Astrocyte (in vitro differentiated cells and primary cell): Measurements from ENCODE around the gene PSME1. TPM values are rescaled to one million over a fixed set of nuclear protein-coding genes. Genes with fewer than 3 reads are reported as not detected.

ENCODE experiments used
- DNase-seq: peaks from one replicate; pipeline ENCODE4 v3.0.0-alpha.2; 2010; ENCODE audit warnings: low read depth
- FAIRE-seq: peaks from 2 replicates; lab custom pipeline; 2011; peaks lifted over from hg19 to GRCh38; lab: Jason Lieb, UNC
- H2AFZ ChIP-seq: 2 replicates; pipeline ENCODE4 v1.6.0; 2012; ENCODE audit warnings: low read depth, low read length, inconsistent platforms
- H3K27ac ChIP-seq: 2 replicates; pipeline ENCODE4 v1.5.1; 2011; ENCODE audit warnings: low read depth, low read length, inconsistent platforms
- H3K27me3 ChIP-seq: 2 replicates; pipeline ENCODE4 v1.6.0; 2011; ENCODE audit warnings: low read length, inconsistent platforms; ENCODE audit not compliant: insufficient read depth
- H3K36me3 ChIP-seq: 2 replicates; pipeline ENCODE4 v1.5.1; 2011; ENCODE audit warnings: low read length, inconsistent platforms; ENCODE audit not compliant: insufficient read depth
- H3K4me1 ChIP-seq: 2 replicates; pipeline ENCODE4 v1.5.1; 2011; ENCODE audit warnings: low read length, inconsistent platforms; ENCODE audit not compliant: insufficient read depth
- H3K4me2 ChIP-seq: 2 replicates; pipeline ENCODE4 v1.6.0; 2012; ENCODE audit warnings: low read length, inconsistent platforms
- H3K4me3 ChIP-seq: 2 replicates; pipeline ENCODE4 v1.5.1; 2011; ENCODE audit warnings: low read depth, mild to moderate bottlenecking, low read length, inconsistent platforms; ENCODE audit not compliant: insufficient read depth
- H3K79me2 ChIP-seq: 2 replicates; pipeline ENCODE4 v1.6.0; 2012; ENCODE audit warnings: mild to moderate bottlenecking, low read length, inconsistent platforms; ENCODE audit not compliant: insufficient read depth
- H3K9ac ChIP-seq: 2 replicates; pipeline ENCODE4 v1.6.0; 2012; ENCODE audit warnings: mild to moderate bottlenecking, low read length, inconsistent platforms
- H3K9me3 ChIP-seq: 2 replicates; pipeline ENCODE4 v1.5.1; 2012; ENCODE audit warnings: low read depth, mild to moderate bottlenecking, low read length, inconsistent platforms; ENCODE audit not compliant: insufficient read depth
- H4K20me1 ChIP-seq: 2 replicates; pipeline ENCODE4 v1.6.0; 2012; ENCODE audit warnings: low read length, inconsistent platforms; ENCODE audit not compliant: insufficient read depth
- H3K27ac Mint-ChIP-seq: one replicate; pipeline ENCODE4 v1.8.0; 2021; ENCODE audit warnings: mild to moderate bottlenecking, mixed read lengths; ENCODE audit not compliant: unreplicated experiment
- H3K27me3 Mint-ChIP-seq: one replicate; pipeline ENCODE4 v1.8.0; 2021; ENCODE audit warnings: low read depth, mixed read lengths; ENCODE audit not compliant: unreplicated experiment
- H3K36me3 Mint-ChIP-seq: one replicate; pipeline ENCODE4 v1.8.0; 2021; ENCODE audit warnings: low read depth, mixed read lengths; ENCODE audit not compliant: unreplicated experiment
- H3K4me1 Mint-ChIP-seq: one replicate; pipeline ENCODE4 v1.8.0; 2021; ENCODE audit warnings: low read depth, mixed read lengths; ENCODE audit not compliant: unreplicated experiment
- H3K4me3 Mint-ChIP-seq: one replicate; pipeline ENCODE4 v1.8.0; 2021; ENCODE audit warnings: mild to moderate bottlenecking, moderate library complexity, mixed read lengths; ENCODE audit not compliant: unreplicated experiment
- H3K9me3 Mint-ChIP-seq: one replicate; pipeline ENCODE4 v1.8.0; 2021; ENCODE audit warnings: mild to moderate bottlenecking, mixed read lengths; ENCODE audit not compliant: unreplicated experiment
- CTCF ChIP-seq: IDR thresholded peaks from 2 replicates; pipeline ENCODE4 v1.5.1; 2011; ENCODE audit warnings: low read depth, mild to moderate bottlenecking, inconsistent platforms, low read length, moderate library complexity; ENCODE audit not compliant: insufficient read depth
- EZH2 ChIP-seq: IDR thresholded peaks from 2 replicates; pipeline ENCODE4 v1.6.1; 2012; ENCODE audit warnings: mild to moderate bottlenecking, low read length, inconsistent platforms; ENCODE audit not compliant: insufficient read depth
- total RNA-seq: library from RNA; stranded (reverse); gene quantifications from 2 replicates; pipeline ENCODE4 v1.2.1, GENCODE V29; 2021

Gene PSME1
- total RNA-seq, 1 donor from 2014 or later, result 122 TPM

DNA sequence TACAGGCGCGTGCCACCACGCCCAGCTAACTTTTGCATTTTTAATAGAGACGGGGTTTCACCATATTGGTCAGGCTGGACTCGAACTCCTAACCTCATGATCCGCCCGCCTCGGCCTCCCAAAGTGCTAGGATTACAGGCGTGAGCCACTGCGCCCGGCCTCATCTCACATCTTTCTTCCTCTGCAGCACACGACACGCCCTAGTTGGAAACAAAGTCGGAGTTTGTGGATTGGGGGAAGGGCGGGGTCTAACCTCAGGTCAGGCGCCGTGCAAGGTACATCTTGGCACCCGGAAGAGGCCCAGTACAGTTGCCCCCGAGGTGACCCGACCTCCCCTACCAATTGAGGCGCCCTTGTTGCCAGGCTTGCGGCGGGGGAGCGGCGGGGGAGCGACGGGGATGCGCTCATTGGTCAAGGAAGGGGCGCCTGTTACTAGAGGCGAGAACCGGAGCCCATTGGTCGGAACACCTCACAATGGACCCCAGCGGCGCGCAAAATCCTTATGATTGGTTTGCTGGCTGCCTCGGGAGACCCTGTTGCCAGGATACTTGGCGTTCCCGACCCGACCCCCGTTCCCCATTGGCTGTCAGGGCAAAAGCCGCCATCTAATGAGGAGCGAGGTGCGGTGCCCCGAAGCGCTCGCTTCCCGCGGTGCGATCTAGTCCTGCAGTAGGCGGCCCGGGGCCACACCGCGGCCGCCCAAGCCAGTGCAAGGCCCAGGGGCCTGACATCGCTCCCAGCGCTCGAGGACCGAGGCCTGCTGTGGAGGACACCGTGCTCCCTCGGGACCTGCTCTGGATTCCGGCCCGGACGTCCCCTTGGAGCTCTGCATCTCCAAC lies 35.6 kb downstream of the PSME1 start, which contains the start of gene REC8:
TSS of gene REC8 (plus strand) at position 659 of the 839 bp plus-strand sequence. CDS start 473 bp downstream, outside the sequence.
- Histone ChIP-seq H3K36me3 (no peaks in the 10 kb centered on the region), H2AFZ (peak within 1 kb of the TSS; percentile 63), H3K27me3 (no peaks in the 10 kb centered on the region), H3K9me3 (no peaks in the 10 kb centered on the region), H3K4me3 (peak within 1 kb of the TSS; percentile 50), H3K4me2 (peak within 1 kb of the TSS; percentile 84), H3K9ac (peak within 1 kb of the TSS; percentile 36), H3K79me2 (no peaks in the 10 kb centered on the region), H4K20me1 (no peaks in the 10 kb centered on the region), H3K27ac (no peak within 1 kb of the TSS), H3K4me1 (peaks cover 14% of the 10 kb centered on the region)
- DNase-seq, result peak; percentile 93
- Mint-ChIP-seq H3K36me3 (peaks cover 26% of the 10 kb centered on the region), H3K27ac (no peak within 1 kb of the TSS), H3K27me3 (no peaks in the 10 kb centered on the region), H3K4me1 (no peaks in the 10 kb centered on the region), H3K9me3 (no peaks in the 10 kb centered on the region), H3K4me3 (peak within 1 kb of the TSS; percentile 75)
- no peak for TF ChIP-seq EZH2
- no peak for TF ChIP-seq CTCF
- FAIRE-seq, result no peak

GRCh38 chr14:24172261-24172860 lies 36.4 kb downstream of the PSME1 start:
- peak overlapping the region; percentile 36 for H3K9ac ChIP-seq
- H4K20me1 ChIP-seq, result peaks cover 4% of the 10 kb centered on the region

More at GRCh38 chr14:24172261-24172860, 36.4 kb downstream of the PSME1 start:
- Histone ChIP-seq H3K4me1 (peaks cover 14% of the 10 kb centered on the region), H3K4me3 (peak overlapping the region; percentile 50), H3K27me3 (no peaks in the 10 kb centered on the region), H3K4me2 (peak overlapping the region; percentile 84), H3K27ac (no peak overlapping the region), H3K9me3 (no peaks in the 10 kb centered on the region), H2AFZ (peak overlapping the region; percentile 63), H3K79me2 (no peaks in the 10 kb centered on the region), H3K36me3 (no peaks in the 10 kb centered on the region)
- TF ChIP-seq CTCF, result no peak
- no peak for TF ChIP-seq EZH2
- H3K27me3 Mint-ChIP-seq, result no peaks in the 10 kb centered on the region
- no peak for FAIRE-seq
- DNase-seq, result no peak
- H3K9me3 Mint-ChIP-seq, result no peaks in the 10 kb centered on the region
- H3K4me3 Mint-ChIP-seq, result peak overlapping the region; percentile 75
- H3K27ac Mint-ChIP-seq, result no peak overlapping the region
- peaks cover 25% of the 10 kb centered on the region for H3K36me3 Mint-ChIP-seq
- H3K4me1 Mint-ChIP-seq, result no peaks in the 10 kb centered on the region
